SH-SY5Y (cell line): ENCODE results near the gene NRF1.

Experiments
- GATA2 ChIP-seq: IDR thresholded peaks from 2 replicates; pipeline ENCODE4 v1.6.1; 2011; ENCODE audit warnings: mild to moderate bottlenecking, low read depth, low read length
- GATA3 ChIP-seq: IDR thresholded peaks from 2 replicates; pipeline ENCODE4 v1.6.1; 2011; ENCODE audit warnings: low read depth, mild to moderate bottlenecking, low read length, moderate library complexity

- no peak for TF ChIP-seq GATA2
- no peak for TF ChIP-seq GATA3
Observed at GRCh38 chr7:129569811-129570215, 41.7 kb upstream of the NRF1 start.
